Small intestine (tissue), 7 donors: ENCODE data around the gene GSTO2. TPM values are rescaled to one million over a fixed set of nuclear protein-coding genes. Genes with fewer than 3 reads are reported as not detected.

ENCODE experiments used
- DNase-seq, 2 donors: peaks; one replicate each; pipeline versions ENCODE4 v3.0.0 to v3.0.0-alpha.2; 2013
- FAIRE-seq: peaks from 2 replicates; lab custom pipeline; 2012; peaks lifted over from hg19 to GRCh38; lab: Jason Lieb, UNC
- H3K27ac ChIP-seq, 3 donors: one replicate each; pipeline ENCODE4 v1.5.1; 2013; ENCODE audit warnings: low read length in 2 of 3, mild to moderate bottlenecking in 2 of 3, control low read depth in 1 of 3, inconsistent platforms in 1 of 3, low read depth in 1 of 3, moderate library complexity in 1 of 3
- H3K27me3 ChIP-seq, 3 donors: one replicate each; pipeline ENCODE4 v1.6.1; 2013; ENCODE audit warnings: low read length in 3 of 3, inconsistent platforms in 1 of 3; ENCODE audit not compliant: control insufficient read depth in 3 of 3, insufficient read depth in 3 of 3
- H3K36me3 ChIP-seq, 3 donors: one replicate each; pipeline ENCODE4 v1.6.1; 2013; ENCODE audit warnings: low read length in 3 of 3, inconsistent platforms in 1 of 3, low read depth in 1 of 3, mild to moderate bottlenecking in 1 of 3, moderate library complexity in 1 of 3; ENCODE audit not compliant: control insufficient read depth in 3 of 3, insufficient read depth in 2 of 3
- H3K4me1 ChIP-seq, 3 donors: one replicate each; pipeline ENCODE4 v1.6.1; 2013; ENCODE audit warnings: low read length in 2 of 3, inconsistent platforms in 1 of 3, low read depth in 1 of 3, mild to moderate bottlenecking in 1 of 3, moderate library complexity in 1 of 3; ENCODE audit not compliant: control insufficient read depth in 3 of 3, insufficient read depth in 2 of 3
- H3K4me3 ChIP-seq, 3 donors: one replicate each; pipeline ENCODE4 v1.5.1; 2013; ENCODE audit warnings: low read length in 3 of 3, control low read depth in 1 of 3, inconsistent platforms in 1 of 3, low read depth in 1 of 3, mild to moderate bottlenecking in 1 of 3, moderate library complexity in 1 of 3
- H3K9me3 ChIP-seq, 2 donors: one replicate each; pipeline ENCODE4 v1.6.1; 2013; ENCODE audit warnings: low read depth in 1 of 2, low read length in 1 of 2; ENCODE audit not compliant: control insufficient read depth in 2 of 2, insufficient read depth in 1 of 2
- WGBS, 3 donors: extraction: QIAGEN DNeasy Blood & Tissue Kit; methylation state at CpG; one replicate each; pipeline ENCODE4 v1.1.7; 2013; 5-methylcytosine and 5-hydroxymethylcytosine counted together
- polyA plus RNA-seq, 4 donors: library from polyadenylated mRNA; stranded (reverse) in 3 of 4; unstranded in 1 of 4; fragments of 200-250 nt in 3 of 4; fragments of 120-200 nt in 1 of 4; gene quantifications; one replicate each; pipeline versions ENCODE4 v1.2.1 to v1.2.3, GENCODE V29; 2013
- donor health status: healthy with polysubstance abuse.
- donor health status: control.
- donor health status: control.
- donor health status: Bipolar disorder and iron deficiency.
- donor health status: healthy.

GSTO2 gene
- polyA plus RNA-seq, 4 donors, result 9.2 to 45.4 (median 17.0) TPM

DNA sequence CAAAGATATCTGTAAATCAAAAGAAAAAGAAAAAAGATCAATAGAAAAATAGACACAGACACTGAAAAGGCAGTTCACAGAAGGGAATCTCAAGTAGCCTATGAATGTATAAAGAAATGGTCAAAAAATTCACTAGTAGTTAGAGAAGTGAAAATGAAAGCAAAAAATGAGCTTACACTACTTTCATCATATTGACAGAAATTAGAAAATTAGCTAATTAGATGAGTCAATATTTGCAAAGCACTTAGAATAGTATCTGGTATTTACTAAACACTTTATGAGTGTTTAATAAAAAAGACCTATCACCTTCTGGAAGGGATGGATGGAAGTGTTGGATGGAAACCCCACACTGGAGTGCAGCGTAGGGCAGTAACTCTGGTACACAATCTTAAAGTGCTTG is 82.9 kb downstream of the GSTO2 start:
- Histone ChIP-seq H3K27ac (peak overlapping the region in 1 of 3 donors; percentile 18), H3K4me3 (no peak overlapping the region), H3K9me3 (no peaks in the 10 kb centered on the region), H3K27me3 (peaks cover 0 to 15% (median 0%) of the 10 kb centered on the region in 3 donors), H3K36me3 (no peaks in the 10 kb centered on the region), H3K4me1 (peaks cover 0 to 5% (median 5%) of the 10 kb centered on the region in 3 donors)
- 43 to 53% (median 52%) methylated on average over 1 of the region's 1 CpG for WGBS, 3 donors
- DNase-seq, result no peak
- FAIRE-seq, result no peak

DNA sequence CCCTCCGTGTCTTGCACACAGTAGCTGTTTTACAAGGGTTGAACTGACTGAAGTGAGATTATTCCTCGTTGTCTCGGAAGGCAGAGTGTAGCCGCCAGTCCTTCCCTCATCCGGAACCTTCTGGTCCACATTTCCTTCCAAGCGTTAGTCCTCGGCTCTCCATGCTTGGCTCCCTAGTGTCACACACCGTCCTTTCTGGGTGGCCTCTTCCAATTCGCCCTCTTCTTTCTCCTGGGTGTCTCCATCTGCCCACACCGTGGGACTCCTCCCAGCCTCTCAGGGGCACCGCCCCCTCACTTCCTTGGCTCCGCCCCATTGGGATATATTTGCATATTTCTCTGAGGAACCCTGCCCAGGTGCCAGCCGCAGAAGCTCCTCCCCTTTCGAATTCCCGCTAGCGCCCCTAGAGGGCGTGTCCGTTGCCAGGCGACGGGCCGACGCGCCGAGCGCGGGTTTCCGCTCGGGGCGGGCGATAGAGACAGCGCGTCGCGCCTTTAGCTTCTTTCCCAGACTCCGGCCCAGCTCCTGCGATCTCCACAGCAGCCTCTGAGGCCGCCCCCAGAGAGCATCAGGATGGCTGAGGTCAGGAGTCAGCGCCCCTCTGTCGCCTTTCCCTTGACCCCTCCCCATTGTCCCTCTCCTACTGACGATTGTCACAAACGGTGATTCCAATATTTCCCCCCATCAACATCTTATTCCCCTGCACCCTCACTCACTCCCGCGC is 84.5 kb downstream of the GSTO2 start, which contains the start of gene CFAP58:
Gene CFAP58 (plus strand): TSS at position 509 of the 724 bp plus-strand sequence. CDS start 65 bp downstream, at position 574.
- peaks cover 0 to 5% (median 5%) of the 10 kb centered on the region in 3 donors for H3K4me1 ChIP-seq
- FAIRE-seq (no peak), DNase-seq (peak; percentile 96 to 98)
- H3K9me3 ChIP-seq, result no peaks in the 10 kb centered on the region
- H3K4me3 ChIP-seq, result peak within 1 kb of the TSS in 1 of 3 donors; percentile 32
- peaks cover 0 to 15% (median 0%) of the 10 kb centered on the region in 3 donors for H3K27me3 ChIP-seq
- 2% methylated on average over 42 to 43 of the region's 43 CpGs for WGBS, 3 donors
- H3K36me3 ChIP-seq, result no peaks in the 10 kb centered on the region
- H3K27ac ChIP-seq, result peak within 1 kb of the TSS in 1 of 3 donors; percentile 41

Other genes with a start within 250 kb of the GSTO2 start
- 10 to 100 TPM in 3 of 4 donors, 1 to 10 TPM in 1; 4.9 to 78.1 (median 35.5) TPM for gene COL17A1, start 183.3 kb upstream of the GSTO2 start, polyA plus RNA-seq
- 10 to 100 TPM in 1 of 4 donors, 1 to 10 TPM in 3; 3.1 to 10.6 (median 7.4) TPM for gene SFR1, start 147.0 kb upstream of the GSTO2 start, polyA plus RNA-seq
- gene CFAP43, start 36.8 kb upstream of the GSTO2 start, polyA plus RNA-seq, result 1 to 10 TPM in 1 of 4 donors, under 1 TPM in 1, not detected in 2; 0.21 to 7.2 TPM
- 100 to 1,000 TPM; 173 to 422 (median 223) TPM for gene GSTO1, start 14.3 kb upstream of the GSTO2 start, polyA plus RNA-seq
- gene ITPRIP, start 69.3 kb downstream of the GSTO2 start, polyA plus RNA-seq, result 1 to 10 TPM in 3 of 4 donors, under 1 TPM in 1; 0.67 to 10.0 (median 2.4) TPM
- under 1 TPM in 3 of 4 donors, not detected in 1; 0.07 to 0.27 (median 0.12) TPM for gene CFAP58, start 84.6 kb downstream of the GSTO2 start, polyA plus RNA-seq